GM18519 (cell line): ENCODE results near the gene TNP1.

Experiments used
- ATAC-seq: cut with Tn5 transposase; IDR thresholded peaks from one replicate; pipeline ENCODE4 v1.9.1; 2021; ENCODE audit warnings: mild to moderate bottlenecking, moderate library complexity; ENCODE audit not compliant: unreplicated experiment, low FRiP score

TNP1 gene

GRCh38 chr2:216859944-216860343 is at the start of gene TNP1:
TNP1 (minus strand) TSS chr2:216860064; CDS start chr2:216860034, 30 bp downstream.
- no peak for ATAC-seq

GRCh38 chr2:216908300-216908699 is 48.4 kb upstream of the TNP1 start:
- ATAC-seq = no peak

GRCh38 chr2:216905649-216906329 is 45.9 kb upstream of the TNP1 start:
- ATAC-seq = no peak

- no peak for ATAC-seq
These were observed 45.1 kb upstream of the TNP1 start for GRCh38 chr2:216904974-216905373.

GRCh38 chr2:216904554-216904953 is 44.7 kb upstream of the TNP1 start:
- no peak for ATAC-seq

- no peak for ATAC-seq
These were observed 43.6 kb upstream of the TNP1 start for GRCh38 chr2:216903470-216903869.

- no peak for ATAC-seq
These were observed 41.4 kb upstream of the TNP1 start for GRCh38 chr2:216901273-216901672.

GRCh38 chr2:216900406-216900805 is 40.5 kb upstream of the TNP1 start:
- ATAC-seq = no peak

GRCh38 chr2:216897561-216898203 is 37.8 kb upstream of the TNP1 start:
- no peak for ATAC-seq

GRCh38 chr2:216890138-216890537 is 30.3 kb upstream of the TNP1 start:
- no peak for ATAC-seq

- no peak for ATAC-seq
These were observed 29.2 kb upstream of the TNP1 start for GRCh38 chr2:216888887-216889622.

- no peak for ATAC-seq
These were observed 28.2 kb upstream of the TNP1 start for GRCh38 chr2:216888081-216888480.

GRCh38 chr2:216887138-216887537 is 27.3 kb upstream of the TNP1 start:
- ATAC-seq = no peak

- ATAC-seq = no peak
These were observed 25.3 kb upstream of the TNP1 start for GRCh38 chr2:216885117-216885553.

GRCh38 chr2:216884347-216884746 is 24.5 kb upstream of the TNP1 start:
- no peak for ATAC-seq

GRCh38 chr2:216882876-216883275 is 23.0 kb upstream of the TNP1 start:
- ATAC-seq = no peak

GRCh38 chr2:216881411-216881810 is 21.5 kb upstream of the TNP1 start:
- ATAC-seq = no peak

- no peak for ATAC-seq
These were observed 20.8 kb upstream of the TNP1 start for GRCh38 chr2:216880509-216881184.

- no peak for ATAC-seq
These were observed 20.1 kb upstream of the TNP1 start for GRCh38 chr2:216879727-216880508.

GRCh38 chr2:216878072-216878471 is 18.2 kb upstream of the TNP1 start:
- ATAC-seq = no peak
